GM19193 (cell line): ENCODE measurements around the gene JARID2.

Source experiments
- POLR2A ChIP-seq: IDR thresholded peaks from 4 replicates; pipeline ENCODE4 v1.6.1; 2011; ENCODE audit not compliant: insufficient read depth, insufficient read length; ENCODE audit errors: extremely low read depth

JARID2 gene

GRCh38 chr6:15500078-15500740 lies 254.3 kb downstream of the JARID2 start:
- no peak for TF ChIP-seq POLR2A

GRCh38 chr6:15500901-15501825 lies 255.3 kb downstream of the JARID2 start:
- no peak for TF ChIP-seq POLR2A

GRCh38 chr6:15501826-15502445 lies 256.1 kb downstream of the JARID2 start:
- no peak for TF ChIP-seq POLR2A

GRCh38 chr6:15502446-15503345 lies 256.8 kb downstream of the JARID2 start:
- TF ChIP-seq POLR2A, result no peak

- no peak for TF ChIP-seq POLR2A
Observed at GRCh38 chr6:15503346-15503680, 257.4 kb downstream of the JARID2 start.

- TF ChIP-seq POLR2A, result no peak
Observed at GRCh38 chr6:15504040-15504495, 258.2 kb downstream of the JARID2 start.

GRCh38 chr6:15504581-15505350 lies 258.9 kb downstream of the JARID2 start:
- no peak for TF ChIP-seq POLR2A

GRCh38 chr6:15505463-15505918 lies 259.6 kb downstream of the JARID2 start:
- no peak for TF ChIP-seq POLR2A

- TF ChIP-seq POLR2A, result no peak
Observed at GRCh38 chr6:15506066-15506465, 260.2 kb downstream of the JARID2 start.

- TF ChIP-seq POLR2A, result no peak
Observed at GRCh38 chr6:15507221-15507620, 261.4 kb downstream of the JARID2 start.

GRCh38 chr6:15507746-15508145 lies 261.9 kb downstream of the JARID2 start:
- no peak for TF ChIP-seq POLR2A

- no peak for TF ChIP-seq POLR2A
Observed at GRCh38 chr6:15508441-15508871, 262.6 kb downstream of the JARID2 start.

GRCh38 chr6:15508931-15509330 lies 263.1 kb downstream of the JARID2 start:
- TF ChIP-seq POLR2A, result no peak
